Measurements from ENCODE around the gene KRTAP10-5. TPM values are rescaled to one million over a fixed set of nuclear protein-coding genes. Genes with fewer than 3 reads are reported as not detected.

KRTAP10-5 gene
- total RNA-seq, 1 experiment from 2014 or later: not detected

- ChIA-PET CTCF (no interaction called here), POLR2A (no interaction called here)
- Mint-ChIP-seq H3K4me3 (ENCODE audit: unreplicated experiment) (no peak overlapping the region), H3K27me3 (ENCODE audit: insufficient read depth, unreplicated experiment) (peaks cover 13% of the 10 kb centered on the region), H3K4me1 (ENCODE audit: low read depth, unreplicated experiment) (no peaks in the 10 kb centered on the region), H3K9me3 (ENCODE audit: unreplicated experiment) (peaks cover 14% of the 10 kb centered on the region), H3K36me3 (ENCODE audit: insufficient read depth, unreplicated experiment) (no peaks in the 10 kb centered on the region), H3K27ac (ENCODE audit: unreplicated experiment) (no peak overlapping the region)
- peaks cover 16% of the 10 kb centered on the region; the same call in 1 of the 2 replicates for H3K9me3 ChIP-seq
- H3K4me3 ChIP-seq (ENCODE audit: low read depth, low read length): no peak overlapping the region
- no peak for TF ChIP-seq CTCF (IDR thresholded peaks at IDR 0.05; ENCODE audit: insufficient read depth in 1 of 2, low read depth in 1 of 2, low read length in 1 of 2, severe bottlenecking in 1 of 2, unreplicated experiment in 1 of 2)
- no peaks in the 10 kb centered on the region for H3K4me1 ChIP-seq
- intact Hi-C loops (cut with micrococcal nuclease; ENCODE audit: unreplicated experiment): no loop called here
- H3K27me3 ChIP-seq (replicated peaks; ENCODE audit: control insufficient read depth, insufficient read depth, low read length): no peaks in the 10 kb centered on the region
- DNase-seq: no peak
- no peaks in the 10 kb centered on the region for H3K36me3 ChIP-seq (ENCODE audit: control insufficient read depth, insufficient read depth, low read length)
- BruUV-seq (replicated peaks): no TSS peak
These were observed 14.0 kb downstream of the KRTAP10-5 start for GRCh38 chr21:44566403-44566802.

- BruUV-seq (replicated peaks): no TSS peak
- no peaks in the 10 kb centered on the region for H3K4me1 ChIP-seq
- 0 out of 2 replicates have a peak, but pooled peaks cover 8% of the 10 kb centered on the region for H3K9me3 ChIP-seq
- Mint-ChIP-seq H3K4me3 (ENCODE audit: unreplicated experiment) (no peak overlapping the region), H3K4me1 (ENCODE audit: low read depth, unreplicated experiment) (no peaks in the 10 kb centered on the region), H3K9me3 (ENCODE audit: unreplicated experiment) (peaks cover under 1% of the 10 kb centered on the region), H3K27ac (ENCODE audit: unreplicated experiment) (no peak overlapping the region), H3K27me3 (ENCODE audit: insufficient read depth, unreplicated experiment) (peaks cover 17% of the 10 kb centered on the region), H3K36me3 (ENCODE audit: insufficient read depth, unreplicated experiment) (no peaks in the 10 kb centered on the region)
- no peak for TF ChIP-seq CTCF (IDR thresholded peaks at IDR 0.05; ENCODE audit: insufficient read depth in 1 of 2, low read depth in 1 of 2, low read length in 1 of 2, severe bottlenecking in 1 of 2, unreplicated experiment in 1 of 2)
- DNase-seq: no peak
- H3K27me3 ChIP-seq (replicated peaks; ENCODE audit: control insufficient read depth, insufficient read depth, low read length): no peaks in the 10 kb centered on the region
- no peaks in the 10 kb centered on the region for H3K36me3 ChIP-seq (ENCODE audit: control insufficient read depth, insufficient read depth, low read length)
- intact Hi-C loops (cut with micrococcal nuclease; ENCODE audit: unreplicated experiment): no loop called here
- POLR2A ChIA-PET: no interaction called here
- H3K4me3 ChIP-seq (ENCODE audit: low read depth, low read length): no peak overlapping the region
- CTCF ChIA-PET: no interaction called here
These were observed 15.4 kb downstream of the KRTAP10-5 start for GRCh38 chr21:44564886-44565598.

GRCh38 chr21:44564099-44564498 lies 16.3 kb downstream of the KRTAP10-5 start:
- Histone ChIP-seq H3K36me3 (ENCODE audit: control insufficient read depth, insufficient read depth, low read length) (no peaks in the 10 kb centered on the region), H3K4me3 (ENCODE audit: low read depth, low read length) (no peak overlapping the region), H3K27me3 (replicated peaks; ENCODE audit: control insufficient read depth, insufficient read depth, low read length) (no peaks in the 10 kb centered on the region), H3K9me3 (0 out of 2 replicates have a peak, but pooled peaks cover 8% of the 10 kb centered on the region), H3K4me1 (no peaks in the 10 kb centered on the region)
- ChIA-PET POLR2A (no interaction called here), CTCF (no interaction called here)
- Mint-ChIP-seq H3K4me3 (ENCODE audit: unreplicated experiment) (no peak overlapping the region), H3K36me3 (ENCODE audit: insufficient read depth, unreplicated experiment) (no peaks in the 10 kb centered on the region), H3K27me3 (ENCODE audit: insufficient read depth, unreplicated experiment) (peaks cover 15% of the 10 kb centered on the region), H3K9me3 (ENCODE audit: unreplicated experiment) (no peaks in the 10 kb centered on the region), H3K27ac (ENCODE audit: unreplicated experiment) (no peak overlapping the region), H3K4me1 (ENCODE audit: low read depth, unreplicated experiment) (no peaks in the 10 kb centered on the region)
- TF ChIP-seq CTCF (IDR thresholded peaks at IDR 0.05; ENCODE audit: insufficient read depth in 1 of 2, low read depth in 1 of 2, low read length in 1 of 2, severe bottlenecking in 1 of 2, unreplicated experiment in 1 of 2): no peak
- BruUV-seq (replicated peaks): no TSS peak
- DNase-seq: no peak
- intact Hi-C loops (cut with micrococcal nuclease; ENCODE audit: unreplicated experiment): no loop called here

Data from Caco-2 (cell line).